GM19099 (cell line): ENCODE results near the gene RHOH.

ENCODE experiments used
- POLR2A ChIP-seq: IDR thresholded peaks from 3 replicates; pipeline ENCODE4 v1.6.1; 2011; ENCODE audit warnings: low read depth; ENCODE audit not compliant: insufficient read length; ENCODE audit errors: extremely low read depth

The RHOH gene

GRCh38 chr4:40270609-40271008, 73.8 kb downstream of the RHOH start:
- no peak for TF ChIP-seq POLR2A

- no peak for TF ChIP-seq POLR2A
Measured at GRCh38 chr4:40275065-40275730, 78.4 kb downstream of the RHOH start.

GRCh38 chr4:40276546-40276945, 79.7 kb downstream of the RHOH start:
- no peak for TF ChIP-seq POLR2A

GRCh38 chr4:40280586-40280985, 83.8 kb downstream of the RHOH start:
- TF ChIP-seq POLR2A = no peak

GRCh38 chr4:40281099-40281498, 84.3 kb downstream of the RHOH start:
- no peak for TF ChIP-seq POLR2A

GRCh38 chr4:40281913-40282312, 85.1 kb downstream of the RHOH start:
- no peak for TF ChIP-seq POLR2A

- TF ChIP-seq POLR2A = no peak
Measured at GRCh38 chr4:40283413-40283812, 86.6 kb downstream of the RHOH start.

GRCh38 chr4:40283968-40284367, 87.1 kb downstream of the RHOH start:
- no peak for TF ChIP-seq POLR2A

GRCh38 chr4:40285692-40286091, 88.9 kb downstream of the RHOH start:
- TF ChIP-seq POLR2A = no peak

- no peak for TF ChIP-seq POLR2A
Measured at GRCh38 chr4:40288566-40288965, 91.7 kb downstream of the RHOH start.

- no peak for TF ChIP-seq POLR2A
Measured at GRCh38 chr4:40289366-40290188, 92.7 kb downstream of the RHOH start.

GRCh38 chr4:40292313-40292759, 95.5 kb downstream of the RHOH start:
- TF ChIP-seq POLR2A = no peak

- no peak for TF ChIP-seq POLR2A
Measured at GRCh38 chr4:40294339-40294738, 97.5 kb downstream of the RHOH start.

GRCh38 chr4:40295572-40295971, 98.7 kb downstream of the RHOH start:
- TF ChIP-seq POLR2A = no peak
